HepG2 (cell line): Measurements from ENCODE around the gene CDK14.

Source experiments
- ATRX ChIP-seq: sonication (generic); formaldehyde crosslinking; IDR thresholded peaks from 2 replicates; pipeline ENCODE4 v1.4.0; 2020; ENCODE audit warnings: missing genetic modification reagents, borderline replicate concordance
- CBX2 ChIP-seq, 2 experiments: fragments of 200-600 bp in 1 of 2; sonication (generic); formaldehyde crosslinking in 1 of 2; IDR thresholded peaks; 2 replicates each; pipeline versions ENCODE4 v1.7.0 to v1.8.1; 2018 to 2022; ENCODE audit warnings: low read depth in 2 of 2, low read length in 1 of 2, mild to moderate bottlenecking in 1 of 2, missing genetic modification reagents in 1 of 2
- CTCF ChIP-seq: sonication (generic); formaldehyde crosslinking; IDR thresholded peaks from 2 replicates; pipeline ENCODE4 v1.5.0; 2020; ENCODE audit warnings: mild to moderate bottlenecking, missing genetic modification reagents, moderate library complexity
- EP300 ChIP-seq, 3 experiments: sonication (generic) in 1 of 3; formaldehyde crosslinking in 1 of 3; IDR thresholded peaks; 2 replicates each; pipeline versions ENCODE4 v1.5.1 to v1.6.1; 2011 to 2020; ENCODE audit warnings: low read depth in 2 of 3, low read length in 2 of 3, borderline replicate concordance in 1 of 3, improper control_type of control experiment in 1 of 3, mild to moderate bottlenecking in 1 of 3, missing genetic modification reagents in 1 of 3, moderate library complexity in 1 of 3
- EZH2 ChIP-seq: conservative IDR thresholded peaks from 2 replicates; pipeline ENCODE4 v1.6.1; 2012; ENCODE audit warnings: mild to moderate bottlenecking, low read depth, low read length, moderate library complexity
- FOXM1 ChIP-seq: sonication (generic); formaldehyde crosslinking; IDR thresholded peaks from 2 replicates; pipeline ENCODE4 v1.5.0; 2020; ENCODE audit warnings: missing genetic modification reagents
- MAFF ChIP-seq: IDR thresholded peaks from 2 replicates; pipeline ENCODE4 v1.6.1; 2011; ENCODE audit warnings: low read depth, low read length, improper control_type of control experiment
- MXI1 ChIP-seq: IDR thresholded peaks from 3 replicates; pipeline ENCODE4 v1.6.1; 2012; ENCODE audit warnings: low read depth, low read length, inconsistent platforms, borderline replicate concordance
- POLR2AphosphoS5 ChIP-seq: IDR thresholded peaks from 2 replicates; pipeline ENCODE4 v1.6.1; 2012; ENCODE audit warnings: low read depth, low read length
- ZNF816 ChIP-seq: sonication (generic); formaldehyde crosslinking; IDR thresholded peaks from 2 replicates; pipeline ENCODE4 v1.8.0; 2022; ENCODE audit warnings: missing genetic modification reagents, mild to moderate bottlenecking, borderline replicate concordance
- TF ChIP-seq, protein P1 (sequence below): sonication (generic); formaldehyde crosslinking; IDR thresholded peaks from one replicate; pipeline ENCODE4 v1.5.1; 2020; ENCODE audit warnings: mild to moderate bottlenecking, missing genetic modification reagents; ENCODE audit errors: not compliant biosample characterization

GRCh38 chr7:90966346-90966745, 370.2 kb downstream of the CDK14 start:
- TF ChIP-seq CTCF (CRISPR knock-in tag) = no peak
- no peak for TF ChIP-seq MAFF
- no peak for TF ChIP-seq ZNF816
- no peak for TF ChIP-seq CBX2 (IDR thresholded peaks at IDR 0.05; ENCODE audit: low read depth, low read length)
- no peak for TF ChIP-seq CBX2 (CRISPR knock-in tag; IDR thresholded peaks at IDR 0.05; ENCODE audit: low read depth)
- TF ChIP-seq ATRX (CRISPR knock-in tag) = no peak
- TF ChIP-seq EP300 (IDR thresholded peaks at IDR 0.05; ENCODE audit: low read depth in 2 of 2, low read length in 2 of 2) = no peak
- TF ChIP-seq EP300 (CRISPR knock-in tag; IDR thresholded peaks at IDR 0.05; ENCODE audit: borderline replicate concordance) = no peak
- TF ChIP-seq, protein P1, sequence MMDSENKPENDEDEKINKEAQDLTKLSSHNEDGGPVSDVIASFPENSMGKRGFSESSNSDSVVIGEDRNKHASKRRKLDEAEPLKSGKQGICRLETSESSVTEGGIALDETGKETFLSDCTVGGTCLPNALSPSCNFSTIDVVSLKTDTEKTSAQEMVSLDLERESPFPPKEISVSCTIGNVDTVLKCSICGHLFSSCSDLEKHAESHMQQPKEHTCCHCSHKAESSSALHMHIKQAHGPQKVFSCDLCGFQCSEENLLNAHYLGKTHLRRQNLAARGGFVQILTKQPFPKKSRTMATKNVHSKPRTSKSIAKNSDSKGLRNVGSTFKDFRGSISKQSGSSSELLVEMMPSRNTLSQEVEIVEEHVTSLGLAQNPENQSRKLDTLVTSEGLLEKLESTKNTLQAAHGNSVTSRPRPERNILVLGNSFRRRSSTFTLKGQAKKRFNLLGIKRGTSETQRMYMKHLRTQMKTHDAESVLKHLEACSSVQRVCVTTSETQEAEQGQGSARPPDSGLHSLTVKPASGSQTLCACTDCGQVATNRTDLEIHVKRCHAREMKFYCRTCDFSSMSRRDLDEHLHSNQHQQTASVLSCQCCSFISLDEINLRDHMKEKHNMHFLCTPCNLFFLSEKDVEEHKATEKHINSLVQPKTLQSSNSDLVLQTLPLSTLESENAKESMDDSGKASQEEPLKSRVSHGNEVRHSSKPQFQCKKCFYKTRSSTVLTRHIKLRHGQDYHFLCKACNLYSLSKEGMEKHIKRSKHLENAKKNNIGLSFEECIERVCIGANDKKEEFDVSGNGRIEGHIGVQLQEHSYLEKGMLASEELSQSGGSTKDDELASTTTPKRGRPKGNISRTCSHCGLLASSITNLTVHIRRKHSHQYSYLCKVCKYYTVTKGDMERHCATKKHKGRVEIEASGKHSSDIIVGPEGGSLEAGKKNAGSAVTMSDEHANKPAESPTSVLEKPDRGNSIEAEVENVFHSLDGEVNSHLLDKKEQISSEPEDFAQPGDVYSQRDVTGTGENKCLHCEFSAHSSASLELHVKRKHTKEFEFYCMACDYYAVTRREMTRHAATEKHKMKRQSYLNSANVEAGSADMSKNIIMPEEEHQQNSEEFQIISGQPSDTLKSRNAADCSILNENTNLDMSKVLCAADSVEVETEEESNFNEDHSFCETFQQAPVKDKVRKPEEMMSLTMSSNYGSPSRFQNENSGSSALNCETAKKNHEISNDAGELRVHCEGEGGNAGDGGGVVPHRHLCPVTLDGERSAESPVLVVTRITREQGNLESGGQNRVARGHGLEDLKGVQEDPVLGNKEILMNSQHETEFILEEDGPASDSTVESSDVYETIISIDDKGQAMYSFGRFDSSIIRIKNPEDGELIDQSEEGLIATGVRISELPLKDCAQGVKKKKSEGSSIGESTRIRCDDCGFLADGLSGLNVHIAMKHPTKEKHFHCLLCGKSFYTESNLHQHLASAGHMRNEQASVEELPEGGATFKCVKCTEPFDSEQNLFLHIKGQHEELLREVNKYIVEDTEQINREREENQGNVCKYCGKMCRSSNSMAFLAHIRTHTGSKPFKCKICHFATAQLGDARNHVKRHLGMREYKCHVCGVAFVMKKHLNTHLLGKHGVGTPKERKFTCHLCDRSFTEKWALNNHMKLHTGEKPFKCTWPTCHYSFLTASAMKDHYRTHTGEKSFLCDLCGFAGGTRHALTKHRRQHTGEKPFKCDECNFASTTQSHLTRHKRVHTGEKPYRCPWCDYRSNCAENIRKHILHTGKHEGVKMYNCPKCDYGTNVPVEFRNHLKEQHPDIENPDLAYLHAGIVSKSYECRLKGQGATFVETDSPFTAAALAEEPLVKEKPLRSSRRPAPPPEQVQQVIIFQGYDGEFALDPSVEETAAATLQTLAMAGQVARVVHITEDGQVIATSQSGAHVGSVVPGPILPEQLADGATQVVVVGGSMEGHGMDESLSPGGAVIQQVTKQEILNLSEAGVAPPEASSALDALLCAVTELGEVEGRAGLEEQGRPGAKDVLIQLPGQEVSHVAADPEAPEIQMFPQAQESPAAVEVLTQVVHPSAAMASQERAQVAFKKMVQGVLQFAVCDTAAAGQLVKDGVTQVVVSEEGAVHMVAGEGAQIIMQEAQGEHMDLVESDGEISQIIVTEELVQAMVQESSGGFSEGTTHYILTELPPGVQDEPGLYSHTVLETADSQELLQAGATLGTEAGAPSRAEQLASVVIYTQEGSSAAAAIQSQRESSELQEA (CRISPR knock-in tag) = no peak
- no peak for TF ChIP-seq POLR2AphosphoS5
- no peak for TF ChIP-seq FOXM1 (CRISPR knock-in tag)
- TF ChIP-seq MXI1 = no peak
- TF ChIP-seq EZH2 = no peak
